COR-L47 (cell line): Measurements from ENCODE around the gene SYNRG.

ENCODE experiments used
- DNase-seq: peaks from one replicate; lab custom pipeline; 2025; lab: John Stamatoyannopoulos, UW

Gene SYNRG

GRCh38 chr17:37598145-37598544, 11.1 kb downstream of the SYNRG start:
- no peak for DNase-seq

DNA sequence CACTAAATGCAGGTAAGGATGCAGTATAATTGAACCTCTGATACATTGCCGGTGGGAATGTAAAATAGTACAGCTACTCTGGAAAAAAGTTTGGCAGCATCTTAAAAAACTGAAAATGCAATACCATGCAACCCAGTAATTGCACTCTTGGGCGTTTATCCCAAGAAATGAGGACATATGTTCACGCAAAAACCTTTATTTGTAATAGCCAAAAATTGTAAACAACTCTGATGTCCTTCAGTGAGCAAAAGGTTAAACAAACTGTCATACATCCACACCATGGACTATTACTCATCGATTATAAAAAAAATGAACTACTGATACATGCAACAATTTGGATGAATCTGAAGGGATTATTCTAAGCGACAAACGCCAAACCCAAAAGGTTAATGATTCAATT, 16.9 kb downstream of the SYNRG start:
- DNase-seq = no peak

DNA sequence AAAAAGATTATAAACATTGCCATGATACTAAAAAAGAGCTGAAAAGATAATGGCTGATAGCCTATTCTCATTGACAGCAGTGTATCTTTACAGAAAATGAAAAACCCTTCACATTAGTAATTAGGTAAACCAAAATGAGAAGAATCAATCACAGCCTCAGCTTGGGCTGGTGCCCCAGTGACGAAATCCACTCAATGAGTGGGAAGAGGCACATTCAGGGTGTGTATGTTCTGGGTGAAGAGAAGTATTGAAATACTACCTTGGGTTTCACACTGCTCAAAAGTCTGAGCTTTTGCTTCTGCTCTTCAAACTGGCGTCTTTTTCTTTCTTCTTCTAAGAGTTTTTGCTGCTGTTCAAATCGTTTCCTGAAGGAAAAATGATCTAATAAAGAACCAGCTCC, 24.2 kb downstream of the SYNRG start:
- no peak for DNase-seq

- DNase-seq = no peak
Observed at GRCh38 chr17:37576281-37576680, 32.9 kb downstream of the SYNRG start.

- DNase-seq = no peak
Observed at GRCh38 chr17:37574427-37574826, 34.8 kb downstream of the SYNRG start.

DNA sequence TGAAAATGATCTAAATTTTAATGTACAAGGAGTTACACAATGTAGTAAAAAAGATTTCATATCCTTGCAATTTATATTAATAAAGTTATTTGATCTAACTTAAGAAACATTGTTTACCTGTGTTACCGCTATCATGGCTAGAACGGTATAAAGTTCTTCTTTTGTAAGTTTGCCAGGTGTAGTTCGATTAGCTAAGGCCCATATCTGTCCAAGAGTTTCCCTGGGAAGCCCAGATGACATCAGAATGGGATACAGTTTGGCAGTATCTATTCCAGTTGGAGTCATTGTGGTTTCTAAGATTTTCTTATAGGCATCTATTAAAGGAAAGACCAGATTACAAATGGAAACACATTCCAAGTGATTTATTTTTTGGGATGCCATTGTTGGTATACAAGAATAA, 37.5 kb downstream of the SYNRG start:
- DNase-seq = no peak

DNA sequence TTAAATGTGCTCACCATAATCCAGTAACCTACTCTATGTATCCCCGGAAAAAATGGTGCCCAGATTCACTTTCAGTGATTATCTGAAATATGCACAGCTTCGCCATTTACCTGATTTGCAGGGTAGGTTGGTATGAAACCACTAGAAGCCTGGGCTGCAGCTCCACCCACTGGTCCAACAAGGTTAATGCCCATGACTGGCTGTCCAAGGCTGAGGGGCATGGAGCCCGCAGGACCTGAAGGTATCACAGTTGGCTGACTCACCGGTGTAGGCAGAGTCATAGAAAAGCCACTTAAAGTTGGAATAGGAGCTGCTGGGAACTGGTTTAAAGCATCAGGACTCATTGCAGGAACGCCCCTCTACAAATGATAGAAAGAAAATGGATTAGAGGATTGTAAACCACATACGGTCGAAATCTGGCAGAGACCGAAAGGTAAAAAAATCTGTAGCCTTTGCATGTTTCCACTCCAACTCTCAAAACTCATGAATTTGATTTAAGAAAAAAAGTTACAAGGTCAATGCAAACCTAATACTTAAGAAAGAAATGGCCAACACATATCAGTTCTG, 38.6 kb downstream of the SYNRG start:
- DNase-seq = peak; percentile 7

DNA sequence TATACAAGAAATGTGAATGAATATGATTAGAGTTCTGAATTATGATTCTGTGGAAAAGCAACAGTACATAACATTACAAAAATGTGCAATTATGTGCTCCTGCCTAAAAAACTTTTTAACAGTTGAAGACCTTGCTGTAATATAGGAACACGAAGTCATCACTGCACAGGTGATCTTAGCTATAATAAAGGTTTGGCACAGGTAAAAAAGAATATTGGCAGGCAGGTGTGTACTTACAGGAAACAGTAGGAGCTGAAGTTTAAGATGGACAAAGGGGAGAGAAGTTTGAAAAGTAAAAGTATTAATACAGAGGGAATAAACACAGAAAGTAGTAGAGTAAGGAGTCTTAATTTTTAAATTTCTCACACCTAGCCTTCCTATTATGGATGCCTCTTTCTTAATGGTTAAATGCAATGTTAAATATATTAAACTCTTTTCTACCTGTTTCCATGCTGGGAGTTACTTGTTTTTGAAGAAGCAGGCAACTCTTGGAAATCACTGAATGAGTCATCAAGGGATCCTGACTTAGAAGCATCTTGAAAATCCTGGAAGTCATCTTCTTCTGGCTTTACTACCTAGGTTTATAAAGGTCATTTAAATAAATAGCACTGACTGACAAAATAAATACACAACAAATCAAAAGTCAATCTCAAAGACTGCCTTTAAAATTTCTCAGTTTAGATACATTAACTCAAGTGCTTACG, 40.7 kb downstream of the SYNRG start:
- DNase-seq = no peak

GRCh38 chr17:37567538-37567937, 41.7 kb downstream of the SYNRG start:
- no peak for DNase-seq

DNA sequence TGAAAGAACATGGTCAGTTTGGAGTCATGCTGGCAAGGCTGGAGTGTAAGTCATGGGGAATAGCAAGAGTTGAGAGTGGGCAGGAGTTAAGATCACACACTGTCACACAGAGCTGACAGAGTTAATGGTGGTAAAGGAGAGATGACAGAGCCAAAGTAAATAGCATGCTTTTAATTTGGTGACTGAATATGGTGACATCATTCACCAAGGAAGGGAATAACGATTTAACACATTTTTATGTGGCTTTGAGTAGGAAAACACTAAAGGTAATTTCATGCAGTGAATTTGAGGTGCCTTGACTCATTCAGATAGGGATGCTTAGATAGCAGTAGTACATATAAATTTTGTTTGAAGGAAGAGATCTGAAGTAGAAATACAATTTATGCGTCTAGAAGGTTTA, 42.1 kb downstream of the SYNRG start:
- DNase-seq = no peak

- no peak for DNase-seq
Observed at GRCh38 chr17:37564252-37564651, 45.0 kb downstream of the SYNRG start.

DNA sequence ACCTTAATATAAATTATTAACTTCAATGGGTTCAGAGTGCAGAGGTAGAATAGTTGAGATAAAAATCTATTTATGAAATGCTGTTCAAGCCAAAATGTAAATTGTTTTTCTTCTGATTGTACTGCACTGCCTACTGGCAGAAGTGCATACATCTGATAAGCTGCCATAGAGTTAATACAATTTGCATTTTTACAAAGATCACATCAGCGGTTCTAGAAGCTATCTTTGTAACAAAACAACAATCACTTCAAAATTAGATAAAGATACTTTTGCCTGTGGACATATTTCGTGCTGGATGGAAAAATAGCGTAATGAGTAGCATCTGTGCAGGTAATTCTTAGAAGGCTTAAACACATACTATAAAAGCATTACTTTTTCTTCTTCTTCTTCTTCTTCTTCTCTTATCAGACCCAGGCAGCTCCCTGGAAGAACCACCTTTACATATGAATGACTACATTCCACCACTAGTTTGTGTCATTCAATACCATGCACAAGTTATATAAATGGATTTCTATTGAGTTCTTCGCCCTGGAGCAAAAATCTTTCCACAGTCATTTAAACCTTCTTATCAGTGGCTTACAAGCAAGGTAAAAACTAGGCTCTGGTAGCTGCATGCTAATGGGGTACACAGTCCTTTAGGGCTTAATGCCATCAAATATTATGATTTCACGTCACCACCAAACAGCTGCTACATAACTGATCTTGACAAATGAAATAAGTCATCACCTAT, 47.0 kb downstream of the SYNRG start:
- no peak for DNase-seq

- no peak for DNase-seq
Observed at GRCh38 chr17:37558299-37558698, 50.9 kb downstream of the SYNRG start.

DNA sequence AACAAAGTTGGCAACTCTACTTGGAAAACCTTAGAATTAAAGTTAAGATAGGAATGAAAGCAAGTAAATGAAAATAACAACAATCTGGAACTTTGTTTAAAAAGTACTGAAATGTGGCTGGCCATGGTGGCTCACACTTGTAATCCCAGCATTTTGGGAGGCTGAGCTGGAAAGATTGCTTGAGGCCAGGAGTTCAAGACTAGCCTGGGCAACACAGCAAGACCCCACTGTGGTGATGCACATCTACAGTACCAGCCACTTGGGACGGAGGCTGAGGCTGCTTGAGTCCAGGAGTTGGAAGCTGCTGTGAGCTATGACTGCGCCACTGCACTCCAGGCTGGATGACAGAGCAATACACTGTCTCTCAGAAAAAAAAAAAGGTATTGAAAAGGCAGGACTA, 51.7 kb downstream of the SYNRG start:
- no peak for DNase-seq

- DNase-seq = no peak
Observed at GRCh38 chr17:37555386-37555785, 53.8 kb downstream of the SYNRG start.

GRCh38 chr17:37553401-37553966, 55.7 kb downstream of the SYNRG start:
- DNase-seq = no peak

GRCh38 chr17:37551788-37552187, 57.4 kb downstream of the SYNRG start:
- no peak for DNase-seq

GRCh38 chr17:37547986-37548385, 61.2 kb downstream of the SYNRG start:
- no peak for DNase-seq

DNA sequence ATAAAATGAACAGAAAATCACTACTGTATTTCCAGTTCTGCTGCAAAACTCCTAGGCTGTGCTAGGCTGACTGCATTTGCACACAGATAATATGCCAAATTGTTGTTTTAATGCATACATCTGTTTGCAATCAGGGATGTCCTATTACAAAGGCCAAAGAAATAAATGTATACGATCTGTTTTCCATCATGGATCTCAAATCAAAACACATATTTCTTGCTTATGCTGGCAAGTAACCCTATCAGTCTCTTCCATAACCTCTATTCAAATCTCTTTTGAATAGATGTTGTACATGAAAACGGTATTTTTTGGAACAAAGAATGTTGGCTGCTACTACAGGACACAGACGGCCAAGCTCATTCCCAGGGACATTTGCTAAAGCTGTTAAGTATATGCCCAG, 62.9 kb downstream of the SYNRG start:
- DNase-seq = no peak

- no peak for DNase-seq
Observed at GRCh38 chr17:37545486-37545885, 63.7 kb downstream of the SYNRG start.

- DNase-seq = no peak
Observed at GRCh38 chr17:37543637-37544052, 65.6 kb downstream of the SYNRG start.

DNA sequence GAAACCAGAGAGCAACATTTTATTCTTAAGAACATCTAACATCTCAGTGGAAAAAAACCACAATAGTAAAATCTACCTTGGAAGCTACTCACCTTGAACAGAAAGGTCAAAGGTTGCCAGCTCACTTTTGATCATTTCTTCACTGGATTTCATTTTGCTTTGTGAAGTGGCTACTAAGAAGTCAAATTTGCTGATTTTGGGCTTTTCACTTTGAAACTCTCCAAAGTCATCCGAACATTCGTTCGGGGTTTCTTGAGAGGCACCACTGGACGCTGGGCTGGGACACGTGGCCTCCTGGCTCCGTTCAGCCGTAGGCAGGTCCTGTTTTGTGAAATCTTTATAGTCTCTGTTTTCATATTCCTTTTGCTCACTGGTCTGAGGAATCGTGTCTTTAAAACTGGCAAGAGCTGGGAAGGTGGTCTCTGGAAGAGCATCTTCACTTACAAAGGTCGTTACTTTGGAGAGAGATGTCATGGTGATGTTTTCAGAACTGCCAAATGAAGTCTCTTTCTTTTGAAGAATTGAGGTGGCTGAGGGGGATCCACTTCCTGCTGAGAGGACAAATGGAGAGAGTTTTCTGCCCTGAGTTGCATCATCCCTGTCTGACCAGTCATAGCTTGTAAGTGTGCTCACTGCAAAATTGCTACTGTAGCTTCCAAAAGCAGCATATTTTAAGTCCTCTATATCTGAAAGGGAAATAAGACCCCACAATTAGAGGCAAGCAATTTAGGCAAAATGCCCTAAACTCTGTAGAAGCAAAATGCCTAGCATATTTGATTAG, 67.1 kb downstream of the SYNRG start:
- no peak for DNase-seq
